Stimulated activated CD8-positive, alpha-beta memory T cell treated with anti-CD3 and anti-CD28 coated beads, Interleukin-7, amount 100 ng/mL, for 1 hour (primary cell): ENCODE measurements around the gene LYPD8.

ENCODE experiments used
- DNase-seq, 2 donors: peaks; one replicate each; pipeline ENCODE4 v3.0.0-alpha.2; 2020; ENCODE audit warnings: low read depth in 2 of 2

Gene LYPD8

GRCh38 chr1:248757784-248758195, 2.2 kb upstream of the LYPD8 start:
- no peak for DNase-seq

- no peak for DNase-seq
Observed at GRCh38 chr1:248756636-248757035, 1.1 kb upstream of the LYPD8 start.

- no peak for DNase-seq
Observed at GRCh38 chr1:248756151-248756550, 592 bp upstream of the LYPD8 start.

- no peak for DNase-seq
Observed at GRCh38 chr1:248753708-248754280, 1.8 kb downstream of the LYPD8 start.

- DNase-seq = no peak
Observed at GRCh38 chr1:248753029-248753594, 2.4 kb downstream of the LYPD8 start.

GRCh38 chr1:248752161-248753028, 3.2 kb downstream of the LYPD8 start:
- DNase-seq = no peak

GRCh38 chr1:248751635-248752034, 3.9 kb downstream of the LYPD8 start:
- no peak for DNase-seq

GRCh38 chr1:248751142-248751541, 4.4 kb downstream of the LYPD8 start:
- DNase-seq = no peak

- DNase-seq = no peak
Observed at GRCh38 chr1:248750496-248750895, 5.1 kb downstream of the LYPD8 start.

- DNase-seq = no peak
Observed at GRCh38 chr1:248748211-248748610, 7.3 kb downstream of the LYPD8 start.

GRCh38 chr1:248740876-248741275, 14.7 kb downstream of the LYPD8 start:
- no peak for DNase-seq

GRCh38 chr1:248739572-248740205, 15.9 kb downstream of the LYPD8 start:
- DNase-seq = no peak

- DNase-seq = no peak
Observed at GRCh38 chr1:248737457-248737856, 18.1 kb downstream of the LYPD8 start.

- DNase-seq = no peak
Observed at GRCh38 chr1:248736977-248737376, 18.6 kb downstream of the LYPD8 start.

GRCh38 chr1:248733566-248733965, 22.0 kb downstream of the LYPD8 start:
- no peak for DNase-seq

- no peak for DNase-seq
Observed at GRCh38 chr1:248730507-248731335, 24.8 kb downstream of the LYPD8 start.

- no peak for DNase-seq
Observed at GRCh38 chr1:248714248-248714647, 41.3 kb downstream of the LYPD8 start.

- DNase-seq = no peak
Observed at GRCh38 chr1:248710305-248710900, 45.2 kb downstream of the LYPD8 start.

- DNase-seq = no peak
Observed at GRCh38 chr1:248704606-248705005, 51.0 kb downstream of the LYPD8 start.

GRCh38 chr1:248703674-248704073, 51.9 kb downstream of the LYPD8 start:
- DNase-seq = no peak

GRCh38 chr1:248702714-248703113, 52.8 kb downstream of the LYPD8 start, which contains the start of gene OR14I1:
OR14I1 (minus strand) TSS chr1:248702766.
- DNase-seq = no peak
